Measurements from ENCODE around the gene ATXN2.

Gene ATXN2

DNA sequence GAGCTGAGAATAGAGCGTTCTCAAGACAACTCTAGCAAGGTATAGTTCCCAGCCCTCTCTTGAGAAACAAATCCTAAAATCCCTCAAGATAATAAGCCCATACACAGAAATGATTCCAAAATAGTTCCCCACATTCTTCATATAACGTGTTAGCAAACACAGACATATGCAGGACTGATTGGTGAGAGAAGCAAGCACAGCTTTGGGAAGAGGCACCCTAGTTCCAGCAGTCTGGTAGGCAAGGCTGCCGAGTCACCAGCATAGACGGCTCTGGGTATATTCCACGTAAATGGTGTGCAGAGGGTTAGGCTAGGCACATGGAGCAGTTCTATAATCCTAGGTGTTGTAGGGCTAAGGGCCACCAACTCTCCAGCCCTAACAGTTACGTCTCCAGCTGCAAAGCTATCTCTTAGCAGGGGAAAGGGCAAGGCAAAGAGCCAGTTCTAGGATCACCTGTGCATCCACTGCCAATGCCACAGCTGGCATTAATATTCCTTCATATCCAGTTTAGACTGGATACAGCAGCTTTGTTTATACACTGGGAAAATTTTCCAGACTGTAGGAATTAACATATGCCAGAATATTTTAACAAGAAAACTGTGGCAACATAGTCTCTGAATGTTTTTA, 140.5 kb downstream of the ATXN2 start:
- no peak for ATAC-seq
- TF ChIP-seq CSDC2 (CRISPR knock-in tag; IDR thresholded peaks at IDR 0.05) (no peak), PATZ1 (CRISPR knock-in tag; IDR thresholded peaks at IDR 0.05; ENCODE audit: borderline replicate concordance) (no peak), ZNF565 (CRISPR knock-in tag; conservative IDR thresholded peaks at IDR 0.05; ENCODE audit: low read depth) (no peak), BACH2 (CRISPR knock-in tag; IDR thresholded peaks at IDR 0.05; ENCODE audit: borderline replicate concordance) (no peak), TCF4 (CRISPR knock-in tag; IDR thresholded peaks at IDR 0.05; ENCODE audit: borderline replicate concordance) (no peak), ZC3H10 (CRISPR knock-in tag; IDR thresholded peaks at IDR 0.05) (no peak), ZNF8 (CRISPR knock-in tag; IDR thresholded peaks at IDR 0.05) (no peak), ZFP3 (CRISPR knock-in tag; IDR thresholded peaks at IDR 0.05) (no peak), GLIS3 (CRISPR knock-in tag; IDR thresholded peaks at IDR 0.05) (no peak), TOX (CRISPR knock-in tag; IDR thresholded peaks at IDR 0.05; ENCODE audit: borderline replicate concordance) (no peak), PPARA (CRISPR knock-in tag; IDR thresholded peaks at IDR 0.05; ENCODE audit: borderline replicate concordance) (no peak), ARNTL (CRISPR knock-in tag; IDR thresholded peaks at IDR 0.05; ENCODE audit: borderline replicate concordance, low read depth) (no peak), ZFP30 (CRISPR knock-in tag; IDR thresholded peaks at IDR 0.05) (no peak), OSR1 (CRISPR knock-in tag; IDR thresholded peaks at IDR 0.05) (no peak), RARB (CRISPR knock-in tag; IDR thresholded peaks at IDR 0.05) (no peak), TSHZ2 (CRISPR knock-in tag; IDR thresholded peaks at IDR 0.05) (no peak)

DNA sequence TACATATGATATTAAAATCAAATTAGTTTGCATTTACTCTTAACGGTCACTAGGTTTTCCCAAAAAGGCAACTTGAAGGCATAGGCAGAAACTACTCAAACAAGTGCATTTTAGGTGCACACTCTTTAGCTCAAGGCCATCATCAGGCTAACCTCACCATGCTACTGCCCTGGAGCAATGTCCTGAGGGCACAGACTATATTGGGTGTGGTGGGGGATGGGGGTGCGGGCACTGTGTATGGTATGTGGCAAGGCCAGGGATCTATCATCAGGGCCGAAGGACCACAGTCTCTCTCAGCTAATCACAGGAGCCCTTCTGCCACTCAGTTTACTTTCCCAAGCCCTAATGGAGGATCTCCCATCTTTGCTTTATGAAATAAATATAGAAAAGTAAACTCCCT, 141.5 kb downstream of the ATXN2 start:
- ATAC-seq, result no peak
- TF ChIP-seq, protein P1, sequence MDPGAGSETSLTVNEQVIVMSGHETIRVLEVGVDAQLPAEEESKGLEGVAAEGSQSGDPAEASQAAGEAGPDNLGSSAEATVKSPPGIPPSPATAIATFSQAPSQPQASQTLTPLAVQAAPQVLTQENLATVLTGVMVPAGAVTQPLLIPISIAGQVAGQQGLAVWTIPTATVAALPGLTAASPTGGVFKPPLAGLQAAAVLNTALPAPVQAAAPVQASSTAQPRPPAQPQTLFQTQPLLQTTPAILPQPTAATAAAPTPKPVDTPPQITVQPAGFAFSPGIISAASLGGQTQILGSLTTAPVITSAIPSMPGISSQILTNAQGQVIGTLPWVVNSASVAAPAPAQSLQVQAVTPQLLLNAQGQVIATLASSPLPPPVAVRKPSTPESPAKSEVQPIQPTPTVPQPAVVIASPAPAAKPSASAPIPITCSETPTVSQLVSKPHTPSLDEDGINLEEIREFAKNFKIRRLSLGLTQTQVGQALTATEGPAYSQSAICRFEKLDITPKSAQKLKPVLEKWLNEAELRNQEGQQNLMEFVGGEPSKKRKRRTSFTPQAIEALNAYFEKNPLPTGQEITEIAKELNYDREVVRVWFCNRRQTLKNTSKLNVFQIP (CRISPR knock-in tag; IDR thresholded peaks at IDR 0.05; ENCODE audit: borderline replicate concordance, low read depth), result no peak
- TF ChIP-seq CSRNP3 (CRISPR knock-in tag; IDR thresholded peaks at IDR 0.05), result no peak

DNA sequence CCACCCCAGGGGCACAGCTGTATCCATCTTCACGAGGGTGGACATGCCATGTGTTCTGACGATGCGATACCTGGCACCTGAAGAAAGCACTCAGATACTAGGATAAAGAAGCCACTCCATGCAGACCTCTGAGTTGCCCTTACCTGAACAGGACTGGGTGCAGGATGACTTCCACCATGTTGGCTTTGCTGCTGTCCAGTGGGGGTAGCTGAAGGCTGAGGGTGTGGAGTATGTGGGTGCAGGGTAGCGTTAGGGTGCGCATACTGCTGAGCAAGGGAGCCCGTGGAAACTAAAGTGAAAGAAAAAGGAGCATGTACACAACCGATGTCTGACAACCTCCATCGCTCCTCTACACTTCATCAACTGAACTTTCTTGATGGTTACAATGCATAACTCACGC, 142.0 kb downstream of the ATXN2 start:
- ATAC-seq, result no peak
- TF ChIP-seq ZNF565 (CRISPR knock-in tag; conservative IDR thresholded peaks at IDR 0.05; ENCODE audit: low read depth) (no peak), ESRRG (CRISPR knock-in tag; IDR thresholded peaks at IDR 0.05) (no peak), TCF4 (CRISPR knock-in tag; IDR thresholded peaks at IDR 0.05; ENCODE audit: borderline replicate concordance) (no peak), CREB5 (CRISPR knock-in tag; IDR thresholded peaks at IDR 0.05; ENCODE audit: low read depth) (no peak)
